Jurkat, Clone E6-1 (cell line): ENCODE results near the gene SGPP2.
"Not testable (repeated sequence)": the region's sequence is repeated elsewhere in the genome, so short reads cannot be mapped to it uniquely, and the experiment has no call there.

Source experiments
- DNase-seq: peaks from one replicate; pipeline ENCODE4 v3.0.0-alpha.2; 2011; ENCODE audit warnings: low read depth, low spot score
- H3K4me3 ChIP-seq: 2 replicates; pipeline ENCODE4 v1.5.1; 2011; ENCODE audit warnings: mild to moderate bottlenecking, low read length, control low read depth, moderate library complexity

The SGPP2 gene

GRCh38 chr2:222424729-222425671 is 657 bp downstream of the SGPP2 start:
- DNase-seq = no peak

GRCh38 chr2:222427646-222428301 is 3.4 kb downstream of the SGPP2 start:
- DNase-seq = no peak
- no peak overlapping the region for H3K4me3 ChIP-seq

More at GRCh38 chr2:222424729-222425671, 657 bp downstream of the SGPP2 start:
- H3K4me3 ChIP-seq = no peak overlapping the region

- DNase-seq = no peak
- H3K4me3 ChIP-seq = no peak overlapping the region
These were observed 5.7 kb downstream of the SGPP2 start for GRCh38 chr2:222430071-222430470.

- DNase-seq = no peak
- no peak overlapping the region for H3K4me3 ChIP-seq
These were observed 6.3 kb downstream of the SGPP2 start for GRCh38 chr2:222430681-222431080.

GRCh38 chr2:222431869-222432268 is 7.5 kb downstream of the SGPP2 start:
- DNase-seq = no peak
- no peak overlapping the region for H3K4me3 ChIP-seq

GRCh38 chr2:222433332-222434173 is 9.2 kb downstream of the SGPP2 start:
- H3K4me3 ChIP-seq = no peak overlapping the region
- DNase-seq = no peak

- no peak for DNase-seq
- no peak overlapping the region for H3K4me3 ChIP-seq
These were observed 9.9 kb downstream of the SGPP2 start for GRCh38 chr2:222434204-222434603.

GRCh38 chr2:222435400-222436039 is 11.2 kb downstream of the SGPP2 start:
- not testable (repeated sequence) for DNase-seq, H3K4me3 ChIP-seq

- no peak overlapping the region for H3K4me3 ChIP-seq
- DNase-seq = no peak
These were observed 11.7 kb downstream of the SGPP2 start for GRCh38 chr2:222436040-222436413.

GRCh38 chr2:222439692-222440091 is 15.3 kb downstream of the SGPP2 start:
- no peak overlapping the region for H3K4me3 ChIP-seq
- no peak for DNase-seq

GRCh38 chr2:222440673-222441422 is 16.5 kb downstream of the SGPP2 start:
- no peak overlapping the region for H3K4me3 ChIP-seq
- no peak for DNase-seq

GRCh38 chr2:222442665-222443064 is 18.3 kb downstream of the SGPP2 start:
- no peak for DNase-seq
- no peak overlapping the region for H3K4me3 ChIP-seq

- no peak for DNase-seq
- no peak overlapping the region for H3K4me3 ChIP-seq
These were observed 20.9 kb downstream of the SGPP2 start for GRCh38 chr2:222445227-222445626.

- no peak for DNase-seq
- H3K4me3 ChIP-seq = no peak overlapping the region
These were observed 22.8 kb downstream of the SGPP2 start for GRCh38 chr2:222447131-222447530.

- DNase-seq = no peak
- H3K4me3 ChIP-seq = no peak overlapping the region
These were observed 24.4 kb downstream of the SGPP2 start for GRCh38 chr2:222448748-222449181.

GRCh38 chr2:222450021-222450420 is 25.7 kb downstream of the SGPP2 start:
- no peak for DNase-seq
- no peak overlapping the region for H3K4me3 ChIP-seq

- DNase-seq = no peak
- no peak overlapping the region for H3K4me3 ChIP-seq
These were observed 26.9 kb downstream of the SGPP2 start for GRCh38 chr2:222451224-222451674.

- H3K4me3 ChIP-seq = no peak overlapping the region
- DNase-seq = no peak
These were observed 28.1 kb downstream of the SGPP2 start for GRCh38 chr2:222452422-222452950.
